ENCODE data around the gene GPALPP1. TPM values are rescaled to one million over a fixed set of nuclear protein-coding genes. Genes with fewer than 3 reads are reported as not detected.

GPALPP1 gene
- total RNA-seq, 4 donors from 2014 or later: 17.1 to 27.3 (median 21.7) TPM

GRCh38 chr13:44976196-44976595, 13.1 kb upstream of the GPALPP1 start:
- TF ChIP-seq CTCF (IDR thresholded peaks at IDR 0.05; ENCODE audit: low read depth): no peak

GRCh38 chr13:44976949-44977583, 12.3 kb upstream of the GPALPP1 start:
- TF ChIP-seq CTCF (IDR thresholded peaks at IDR 0.05; ENCODE audit: low read depth): no peak

DNA sequence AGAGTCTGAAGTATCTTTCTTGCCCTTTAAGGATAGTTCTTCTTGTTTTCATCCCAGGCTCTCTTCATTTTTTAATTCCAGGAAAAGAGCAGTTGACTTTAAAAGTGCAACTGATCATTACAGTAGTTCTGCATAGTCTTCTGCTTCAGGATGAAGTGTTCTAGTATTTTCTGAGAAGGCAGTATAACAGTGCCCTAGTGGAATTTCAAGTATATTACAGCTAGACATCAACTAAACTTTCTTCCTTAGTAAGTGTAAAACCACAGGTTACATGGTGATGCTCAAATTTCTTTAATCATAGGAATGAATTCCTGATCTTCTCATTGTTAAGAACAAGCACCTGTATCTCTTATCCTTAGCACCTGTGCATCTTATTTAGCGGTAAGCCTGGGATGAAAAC, 11.0 kb upstream of the GPALPP1 start:
- no peak for TF ChIP-seq CTCF (IDR thresholded peaks at IDR 0.05; ENCODE audit: low read depth)

- TF ChIP-seq CTCF (IDR thresholded peaks at IDR 0.05; ENCODE audit: low read depth): no peak
These were observed 603 bp downstream of the GPALPP1 start for GRCh38 chr13:44989941-44990340.

- no peak for TF ChIP-seq CTCF (IDR thresholded peaks at IDR 0.05; ENCODE audit: low read depth)
These were observed 14.1 kb downstream of the GPALPP1 start for GRCh38 chr13:45003417-45003816.

DNA sequence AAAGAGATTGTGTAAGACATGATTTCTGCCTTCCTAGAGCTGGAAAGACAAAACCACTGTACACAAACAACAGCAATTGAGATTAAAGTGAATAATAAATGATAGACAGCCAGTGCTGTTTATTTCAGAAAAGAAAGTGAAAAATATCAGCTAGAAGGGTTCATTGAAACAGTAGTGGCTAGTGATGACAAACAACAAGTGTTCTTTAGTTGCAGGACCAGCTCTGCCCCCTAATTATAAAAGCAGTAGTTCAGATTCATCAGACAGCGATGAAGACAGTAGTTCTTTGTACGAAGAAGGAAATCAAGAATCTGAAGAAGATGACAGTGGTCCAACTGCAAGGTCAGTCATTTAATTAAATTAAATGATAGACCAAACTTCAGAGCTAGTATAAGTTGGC, 14.8 kb downstream of the GPALPP1 start:
- no peak for TF ChIP-seq CTCF (IDR thresholded peaks at IDR 0.05; ENCODE audit: low read depth)

- TF ChIP-seq CTCF (IDR thresholded peaks at IDR 0.05; ENCODE audit: low read depth): no peak
These were observed 17.9 kb downstream of the GPALPP1 start for GRCh38 chr13:45007225-45007624.

All from subcutaneous adipose tissue (tissue), 4 donors.